Measurements from ENCODE around the gene TPM1. TPM values are rescaled to one million over a fixed set of nuclear protein-coding genes. Genes with fewer than 3 reads are reported as not detected.

Gene TPM1
- total and polyA plus RNA-seq, 7 donors = 1,097 to 5,131 (median 2,822) TPM

- no peak for TF ChIP-seq CTCF (IDR thresholded peaks at IDR 0.05)
- peaks cover 0 to 27% of the 10 kb centered on the region in 2 donors for H3K36me3 ChIP-seq (ENCODE audit: insufficient read depth in 1 of 2, low read depth in 1 of 2)
- H3K27ac ChIP-seq = no peak overlapping the region
- 61 to 80% (median 69%) methylated on average over 3 of the region's 3 CpGs for WGBS, 3 donors
- peaks cover 0 to 3% (median 0%) of the 10 kb centered on the region in 3 donors for H3K27me3 ChIP-seq (ENCODE audit: insufficient read depth in 3 of 3, low read length in 2 of 3)
- ATAC-seq (no peak), DNase-seq (no peak)
- no peak overlapping the region for H3K4me3 ChIP-seq
- H3K9me3 ChIP-seq = no peaks in the 10 kb centered on the region
- intact Hi-C loops (cut with DNase I) = no loop called here
- H3K4me1 ChIP-seq = peaks cover 12% of the 10 kb centered on the region
Measured at GRCh38 chr15:63072023-63072650, 29.6 kb downstream of the TPM1 start.

GRCh38 chr15:63072809-63073277, 30.3 kb downstream of the TPM1 start:
- no peak overlapping the region for H3K27ac ChIP-seq
- 84 to 95% (median 89%) methylated on average over 9 of the region's 9 CpGs for WGBS, 3 donors

GRCh38 chr15:63073497-63074172, 31.1 kb downstream of the TPM1 start:
- intact Hi-C loops (cut with DNase I) = no loop called here
- peaks cover 12% of the 10 kb centered on the region for H3K4me1 ChIP-seq
- no peaks in the 10 kb centered on the region for H3K9me3 ChIP-seq
- no peak overlapping the region for H3K4me3 ChIP-seq
- H3K27ac ChIP-seq = no peak overlapping the region
- DNase-seq (no peak), ATAC-seq (no peak)
- peaks cover 0 to 17% of the 10 kb centered on the region in 2 donors for H3K36me3 ChIP-seq (ENCODE audit: insufficient read depth in 1 of 2, low read depth in 1 of 2)
- 78 to 85% (median 79%) methylated on average over 9 of the region's 9 CpGs for WGBS, 3 donors
- TF ChIP-seq CTCF (IDR thresholded peaks at IDR 0.05) = no peak
- peaks cover 0 to 3% (median 0%) of the 10 kb centered on the region in 3 donors for H3K27me3 ChIP-seq (ENCODE audit: insufficient read depth in 3 of 3, low read length in 2 of 3)

More at GRCh38 chr15:63072809-63073277, 30.3 kb downstream of the TPM1 start:
- ATAC-seq = no peak
- Histone ChIP-seq H3K27me3 (ENCODE audit: insufficient read depth in 3 of 3, low read length in 2 of 3) (peaks cover 0 to 3% (median 0%) of the 10 kb centered on the region in 3 donors), H3K9me3 (no peaks in the 10 kb centered on the region), H3K4me1 (peaks cover 12% of the 10 kb centered on the region), H3K4me3 (no peak overlapping the region), H3K36me3 (ENCODE audit: insufficient read depth in 1 of 2, low read depth in 1 of 2) (peaks cover 0 to 20% of the 10 kb centered on the region in 2 donors)
- intact Hi-C loops (cut with DNase I) = no loop called here
- no peak for DNase-seq
- no peak for TF ChIP-seq CTCF (IDR thresholded peaks at IDR 0.05)

GRCh38 chr15:63075015-63075983, 32.8 kb downstream of the TPM1 start:
- peaks cover 12% of the 10 kb centered on the region for H3K4me1 ChIP-seq
- H3K27me3 ChIP-seq (ENCODE audit: insufficient read depth in 3 of 3, low read length in 2 of 3) = peaks cover 0 to 3% (median 0%) of the 10 kb centered on the region in 3 donors
- ATAC-seq (no peak), DNase-seq (no peak)
- WGBS, 3 donors = 71 to 83% (median 80%) methylated on average over 17 of the region's 17 CpGs
- intact Hi-C loops (cut with DNase I) = no loop called here
- H3K4me3 ChIP-seq = no peak overlapping the region
- no peaks in the 10 kb centered on the region for H3K9me3 ChIP-seq
- no peak overlapping the region for H3K27ac ChIP-seq
- peaks cover 0 to 11% of the 10 kb centered on the region in 2 donors for H3K36me3 ChIP-seq (ENCODE audit: insufficient read depth in 1 of 2, low read depth in 1 of 2)
- no peak for TF ChIP-seq CTCF (IDR thresholded peaks at IDR 0.05)
